NCI-H1048 (cell line): ENCODE results near the gene MMP23B.

Experiments
- DNase-seq: peaks from one replicate; lab custom pipeline; 2025; lab: John Stamatoyannopoulos, UW

The MMP23B gene

DNA sequence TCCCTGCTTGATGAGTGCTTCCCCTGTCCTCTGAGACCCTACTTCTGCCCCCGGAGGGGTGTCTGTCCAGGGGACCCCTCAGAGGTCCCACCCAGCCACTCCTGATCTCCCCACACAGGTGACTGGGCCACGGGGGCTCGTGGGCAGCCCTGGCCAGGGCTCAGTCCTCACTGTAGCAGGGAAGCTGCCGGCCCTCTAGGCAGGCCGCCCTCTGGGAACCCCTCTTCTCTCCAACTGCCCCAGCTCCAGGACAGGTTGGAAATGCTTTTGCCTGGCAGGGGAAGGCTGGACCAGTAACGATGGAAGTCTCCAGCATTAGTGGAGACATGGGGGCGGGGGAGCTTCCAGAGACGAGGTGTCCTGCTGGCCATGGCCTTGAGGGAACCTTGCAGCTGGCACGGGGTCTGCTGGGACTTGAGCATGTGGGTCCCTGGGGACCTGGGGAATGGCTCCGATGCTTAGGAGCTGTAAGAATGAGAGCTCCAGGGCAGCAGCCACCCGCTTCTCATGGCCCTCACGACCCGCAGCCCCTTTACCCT lies 28.9 kb upstream of the MMP23B start:
- DNase-seq: no peak

DNA sequence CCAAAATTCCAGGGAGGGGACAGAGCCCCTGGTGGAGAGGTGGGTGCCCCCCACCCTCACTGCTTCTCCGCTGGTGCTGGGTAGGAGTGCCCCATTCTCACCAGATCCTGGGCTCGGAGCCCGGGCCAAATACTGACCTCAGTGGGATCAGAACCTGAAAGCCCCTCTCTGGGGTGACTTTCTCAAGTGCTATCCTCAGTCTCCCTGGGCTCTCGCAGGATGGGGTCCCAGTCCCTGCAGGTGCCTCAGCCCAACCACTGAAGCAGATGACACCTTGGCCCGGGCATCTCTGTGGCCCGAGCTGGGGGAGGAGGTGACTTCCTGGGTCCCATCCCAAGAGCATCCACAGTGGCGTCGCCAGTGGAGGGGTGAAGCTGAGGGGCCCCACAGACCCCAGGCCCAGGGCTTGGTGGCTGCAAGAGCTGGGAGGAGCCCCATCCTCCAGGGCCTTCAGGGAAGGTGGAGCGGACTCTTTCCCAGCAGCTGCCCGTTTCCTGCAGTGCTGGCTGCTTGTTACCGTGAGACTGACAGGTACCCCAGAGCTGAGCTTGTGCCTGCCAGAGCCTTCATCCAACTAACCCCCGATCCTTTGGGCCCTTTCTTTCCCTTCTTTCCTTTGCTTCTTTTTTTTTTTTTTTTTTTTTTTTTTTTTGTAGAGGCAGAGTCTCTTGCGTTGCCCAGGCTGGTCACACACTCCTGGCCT lies 28.2 kb upstream of the MMP23B start:
- no peak for DNase-seq

DNA sequence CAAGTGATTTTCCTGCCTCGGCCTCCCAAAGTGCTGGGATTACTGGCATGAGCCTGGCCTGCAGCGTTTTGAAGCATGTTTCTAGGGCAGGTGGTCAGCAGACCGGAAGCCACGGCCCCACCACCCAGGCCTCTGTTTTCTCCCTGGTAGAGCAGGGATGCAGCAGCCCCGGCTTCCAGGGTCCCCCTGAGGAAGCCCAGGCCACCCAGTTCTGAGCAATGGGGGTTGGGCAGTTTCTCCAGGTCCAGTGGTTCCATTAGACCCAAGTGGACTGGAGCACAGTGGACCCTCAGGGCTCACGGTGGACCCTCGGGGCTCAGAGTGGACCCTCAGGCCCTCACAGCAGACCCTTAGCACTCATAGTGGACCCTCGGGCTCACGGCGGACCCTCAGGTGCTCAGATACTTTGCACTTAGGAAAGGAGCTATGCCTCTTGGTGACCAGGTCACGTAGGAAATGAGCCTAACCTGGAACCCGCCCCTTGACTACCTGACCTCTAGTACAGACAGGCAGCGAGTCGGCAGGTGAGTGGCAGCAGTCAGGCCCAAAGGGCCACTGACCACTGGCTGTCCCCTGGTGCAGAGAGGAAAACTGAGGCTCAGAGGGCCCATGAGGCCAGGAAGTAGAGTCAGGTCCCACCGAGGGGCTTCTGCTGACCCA lies 27.5 kb upstream of the MMP23B start:
- DNase-seq: no peak

DNA sequence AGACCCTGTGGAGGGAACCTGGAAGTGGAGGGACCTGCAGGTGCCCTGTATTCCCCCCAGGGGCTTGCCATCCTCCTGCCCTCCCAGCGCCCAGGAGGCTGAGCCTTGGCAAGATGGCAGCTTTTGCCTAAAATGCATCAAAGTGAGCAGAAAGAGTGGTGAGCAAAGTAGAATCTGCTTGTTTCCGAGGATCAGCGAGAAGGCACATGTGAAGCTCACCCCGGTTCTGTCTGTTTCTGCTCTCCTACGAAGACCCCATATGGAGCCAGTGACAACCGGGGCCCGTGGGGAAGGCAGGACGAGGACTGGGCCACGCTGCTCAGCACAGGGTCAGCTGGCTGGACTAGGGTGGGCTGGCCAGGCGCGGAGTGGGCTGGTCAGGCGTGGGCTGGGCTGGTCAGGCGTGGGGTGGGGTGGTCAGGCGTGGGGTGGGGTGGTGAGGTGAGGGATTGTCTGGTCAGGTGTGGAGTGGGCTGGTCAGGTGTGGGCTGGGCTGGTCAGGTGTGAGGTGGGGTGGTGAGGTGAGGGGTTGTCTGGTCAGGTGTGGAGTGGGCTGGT lies 26.9 kb upstream of the MMP23B start:
- no peak for DNase-seq

DNA sequence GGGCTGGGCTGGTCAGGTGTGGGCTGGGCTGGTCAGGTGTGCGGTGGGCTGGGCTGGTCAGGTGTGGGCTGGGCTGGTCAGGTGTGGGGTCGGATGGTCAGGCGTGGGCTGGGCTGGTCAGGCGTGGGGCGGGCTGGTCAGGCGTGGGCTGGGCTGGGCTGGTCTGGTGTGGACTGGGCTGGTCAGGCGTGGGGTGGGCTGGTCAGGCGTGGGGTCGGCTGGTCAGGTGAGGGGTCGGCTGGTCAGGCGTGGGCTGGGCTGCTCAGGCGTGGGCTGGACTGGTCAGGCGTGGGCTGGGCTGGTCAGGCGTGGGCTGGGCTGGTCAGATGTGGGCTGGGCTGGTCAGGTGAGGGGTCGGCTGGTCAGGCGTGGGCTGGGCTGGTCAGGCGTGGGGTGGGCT lies 26.2 kb upstream of the MMP23B start:
- no peak for DNase-seq

DNA sequence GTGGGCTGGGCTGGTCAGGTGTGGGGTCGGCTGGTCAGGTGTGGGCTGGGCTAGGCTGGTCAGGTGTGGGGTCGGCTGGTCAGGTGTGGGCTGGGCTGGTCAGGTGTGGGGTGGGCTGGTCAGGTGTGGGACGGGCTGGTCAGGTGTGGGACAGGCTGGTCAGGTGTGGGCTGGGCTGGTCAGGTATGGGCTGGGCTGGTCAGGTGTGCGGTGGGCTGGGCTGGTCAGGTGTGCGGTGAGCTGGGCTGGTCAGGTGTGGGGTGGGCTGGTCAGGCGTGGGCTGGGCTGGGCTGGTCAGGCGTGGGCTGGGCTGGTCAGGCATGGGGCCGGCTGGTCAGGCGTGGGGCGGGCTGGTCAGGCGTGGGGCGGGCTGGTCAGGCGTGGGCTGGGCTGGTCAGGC lies 25.7 kb upstream of the MMP23B start:
- DNase-seq: no peak

DNA sequence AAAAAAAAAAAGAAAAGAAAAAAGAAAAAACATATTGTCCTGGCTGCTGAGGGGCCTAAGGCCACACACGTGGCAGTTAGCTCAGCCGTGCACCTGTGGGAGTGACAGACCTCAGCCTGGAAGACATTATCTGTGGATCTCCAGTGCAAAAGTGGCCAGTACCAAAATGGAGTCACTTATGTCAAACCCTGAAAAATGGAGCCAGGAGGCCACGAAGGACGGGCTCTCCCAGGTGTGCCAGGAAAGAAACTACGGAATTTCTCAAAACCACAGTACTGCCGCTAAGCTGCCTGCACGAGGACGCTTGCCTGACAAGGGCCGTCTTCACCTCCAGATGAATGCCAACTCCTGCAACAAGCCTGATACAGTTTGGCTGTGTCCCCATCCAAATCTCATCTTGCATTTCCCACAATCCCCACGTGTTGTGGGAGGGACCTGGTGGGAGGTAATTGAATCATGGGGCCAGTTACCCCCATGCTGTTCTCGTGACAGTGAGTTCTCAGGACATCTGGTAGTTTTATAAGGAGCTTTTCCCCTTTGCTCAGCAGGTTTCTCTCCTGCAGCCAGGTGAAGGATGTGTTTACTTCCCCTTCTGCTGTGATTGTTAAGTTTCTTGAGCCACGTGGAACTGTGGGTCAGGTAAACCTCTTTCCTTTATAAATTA lies 22.0 kb upstream of the MMP23B start:
- no peak for DNase-seq

DNA sequence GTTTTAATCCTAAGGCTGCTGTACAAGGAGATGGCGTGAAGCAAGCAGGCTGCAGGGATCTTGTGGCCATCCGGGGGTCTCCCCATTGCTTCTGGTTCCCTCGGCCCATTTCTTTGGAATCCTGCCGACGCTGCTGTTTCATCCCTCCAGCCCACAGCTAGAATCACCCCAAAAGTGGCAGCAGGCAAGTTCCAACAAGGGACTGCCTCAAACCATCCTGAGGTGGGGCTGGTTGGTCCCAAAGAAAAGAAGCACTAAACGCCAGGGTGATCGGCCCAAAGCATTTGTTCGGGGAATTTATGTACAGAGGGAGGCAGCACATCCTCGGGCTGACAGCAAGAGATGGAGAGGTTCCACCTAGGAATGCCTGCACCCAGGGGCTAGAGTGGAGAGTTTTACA lies 21.2 kb upstream of the MMP23B start:
- DNase-seq: no peak

DNA sequence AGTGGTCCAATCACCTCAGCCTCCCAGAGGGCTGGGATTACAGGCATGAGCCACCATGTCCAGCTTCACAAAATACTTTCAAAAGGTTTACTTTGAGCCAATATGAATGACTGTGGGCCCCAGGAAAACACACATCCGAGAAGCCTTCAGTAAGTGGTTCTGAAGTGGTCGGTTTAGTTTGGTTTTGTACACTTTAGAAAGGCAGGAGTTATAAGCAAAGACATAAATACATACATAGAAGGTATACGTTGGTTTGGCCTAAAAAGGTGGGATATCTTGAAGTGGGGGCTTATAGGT lies 19.9 kb upstream of the MMP23B start:
- no peak for DNase-seq

DNA sequence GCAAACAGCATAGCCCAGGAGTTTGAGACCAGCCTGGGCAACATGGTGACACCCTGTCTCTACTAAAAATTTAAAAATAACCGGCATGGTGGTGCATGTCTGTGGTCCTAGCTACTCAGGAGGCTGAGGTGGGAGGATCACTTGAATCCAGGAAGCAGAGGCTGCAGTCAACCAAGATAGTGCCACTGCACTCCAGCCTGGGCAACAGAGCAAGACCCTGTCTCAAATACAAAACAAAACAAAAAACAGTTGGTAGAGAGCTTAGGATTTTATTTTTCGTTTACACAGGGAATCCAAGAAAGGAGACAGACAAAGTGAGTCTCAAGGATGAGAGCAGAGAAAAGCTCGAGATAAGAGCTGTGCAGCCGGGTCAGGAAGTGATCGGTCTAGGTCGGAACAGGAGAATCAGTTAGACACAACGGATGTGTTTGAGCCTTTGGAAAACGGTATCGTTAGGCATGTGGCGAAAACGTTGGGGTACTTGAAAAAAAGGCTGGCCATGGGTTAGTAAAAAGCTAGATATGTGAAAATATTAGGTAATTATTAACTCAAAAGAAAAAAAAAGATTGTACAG lies 18.4 kb upstream of the MMP23B start:
- DNase-seq: no peak

DNA sequence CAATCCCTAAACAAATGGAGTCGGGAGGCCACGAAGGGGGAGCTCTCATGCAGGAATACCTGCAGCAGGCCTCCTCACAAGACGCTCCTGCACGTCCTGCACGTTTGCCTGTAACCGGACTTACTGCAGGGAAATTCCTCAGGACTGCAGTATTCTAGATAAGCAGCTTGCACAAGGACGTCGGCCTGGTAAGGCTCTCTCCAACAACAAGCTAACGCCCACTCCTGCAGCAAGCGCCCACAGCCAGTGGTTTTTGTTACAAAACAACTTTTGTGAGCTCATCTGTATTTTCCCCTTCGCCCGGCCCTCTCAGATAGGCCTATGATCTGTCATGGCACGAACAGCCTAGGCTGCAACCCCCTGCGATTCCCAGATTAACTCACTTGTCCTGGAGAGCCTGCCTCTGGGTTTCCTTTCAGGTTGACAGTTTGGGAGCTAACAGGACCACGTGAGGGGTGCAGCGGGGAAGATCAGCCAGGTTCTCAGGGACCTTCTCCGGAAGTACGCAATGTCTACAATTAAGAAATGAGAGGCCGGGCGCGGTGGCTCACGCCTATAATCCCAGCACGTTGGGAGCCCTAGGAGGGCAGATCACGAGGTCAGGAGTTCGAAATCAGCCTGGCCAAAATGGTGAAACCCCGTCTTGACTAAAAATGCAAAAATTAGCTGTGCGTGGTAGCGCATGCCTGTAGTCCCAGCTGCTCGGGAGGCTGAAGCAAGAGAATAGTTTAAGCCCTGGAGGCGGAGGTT lies 17.6 kb upstream of the MMP23B start:
- no peak for DNase-seq

DNA sequence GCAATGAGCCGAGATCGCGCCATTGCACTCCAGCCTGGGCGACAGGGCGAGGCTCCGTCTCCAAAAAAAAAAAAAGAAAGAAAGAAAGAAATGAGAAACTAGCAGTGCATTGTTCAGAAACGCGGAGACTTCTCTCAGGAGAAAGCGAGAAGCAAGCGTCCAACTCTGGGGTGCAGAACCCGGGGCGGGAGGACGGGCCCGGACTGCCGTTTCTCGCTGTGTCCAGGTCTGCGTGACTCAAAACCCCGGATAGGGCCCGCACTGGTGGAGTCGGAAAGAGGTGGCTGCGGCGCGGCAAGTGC lies 17.1 kb upstream of the MMP23B start:
- no peak for DNase-seq

DNA sequence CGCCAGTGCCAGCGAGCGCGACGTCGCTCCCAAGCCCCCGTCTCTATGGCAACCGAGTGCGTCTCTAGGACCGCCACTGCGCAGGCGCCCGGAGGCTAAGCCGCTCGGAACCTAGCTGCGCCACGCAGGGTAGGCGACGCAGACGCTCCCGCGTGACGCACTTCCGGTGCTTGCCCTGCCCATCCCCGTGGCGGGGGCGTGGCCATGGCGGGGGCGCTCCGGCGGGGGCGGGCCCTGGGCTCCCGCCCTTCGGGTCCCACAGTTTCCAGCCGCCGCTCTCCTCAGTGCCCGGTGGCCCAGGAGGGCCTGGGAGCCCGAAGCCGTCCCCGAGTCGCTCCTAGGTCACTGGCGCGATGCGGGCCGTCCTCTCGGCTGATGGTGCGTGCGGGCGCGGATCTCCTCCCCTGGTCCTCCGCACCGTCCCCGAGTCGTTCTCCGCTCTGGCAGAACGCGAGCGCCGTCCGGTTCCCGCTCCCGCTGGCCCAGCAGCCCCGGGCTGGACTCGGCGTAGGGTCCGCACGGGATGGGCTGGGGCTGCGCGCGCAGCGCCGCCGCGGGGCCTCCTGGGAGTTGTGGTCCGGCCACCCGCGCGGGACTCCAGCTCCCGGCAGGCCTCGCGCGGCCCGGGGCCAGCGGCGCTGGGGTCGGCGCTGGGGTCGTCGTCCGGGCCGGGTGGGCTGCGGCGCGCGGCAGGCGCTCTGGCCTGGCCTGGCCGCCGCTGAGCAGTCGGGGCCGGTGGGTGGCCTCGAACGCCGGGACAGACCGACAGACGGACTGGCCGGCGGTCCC lies 16.5 kb upstream of the MMP23B start, which contains the start of gene MIB2:
TSS of gene MIB2 (plus strand) at position 245 of the 789 bp plus-strand sequence. CDS start 7,953 bp downstream, outside the sequence.
- peak; percentile 96 for DNase-seq

DNA sequence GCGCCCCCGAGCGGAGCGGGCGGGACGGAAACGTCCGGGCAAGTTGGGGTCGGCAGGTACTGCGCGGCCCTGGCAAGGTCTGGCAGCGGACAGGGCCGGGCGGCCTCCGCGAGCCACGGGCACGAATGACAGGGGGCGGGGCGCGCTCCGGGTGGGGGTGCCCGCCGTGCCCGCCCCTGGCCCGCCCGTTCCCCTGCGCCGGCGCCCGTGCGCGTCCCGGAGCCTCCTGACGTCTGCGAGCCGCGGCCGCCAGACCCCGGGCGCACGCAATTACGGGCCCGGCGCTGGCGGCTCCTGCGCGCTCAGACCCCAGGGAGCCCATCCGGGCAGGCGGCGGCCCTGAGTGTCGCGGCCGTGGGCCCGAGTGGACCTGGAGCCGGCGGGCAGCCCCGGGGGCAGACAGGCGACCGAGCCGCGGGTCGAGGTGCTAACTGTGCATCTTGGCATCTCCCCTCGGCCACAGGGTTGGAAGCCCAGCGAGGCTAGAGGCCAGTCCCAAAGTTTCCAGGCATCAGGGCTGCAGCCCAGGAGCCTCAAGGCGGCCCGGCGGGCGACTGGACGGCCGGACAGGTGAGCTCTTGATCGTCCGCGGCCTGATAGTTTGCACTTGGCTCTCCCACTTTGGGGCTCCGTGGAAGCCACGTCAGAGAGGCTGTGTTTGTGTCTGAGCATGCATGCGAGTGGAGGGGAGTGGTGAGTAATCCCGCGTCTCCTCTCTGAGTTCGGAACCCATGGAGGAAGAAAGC lies 15.8 kb upstream of the MMP23B start:
- no peak for DNase-seq

DNA sequence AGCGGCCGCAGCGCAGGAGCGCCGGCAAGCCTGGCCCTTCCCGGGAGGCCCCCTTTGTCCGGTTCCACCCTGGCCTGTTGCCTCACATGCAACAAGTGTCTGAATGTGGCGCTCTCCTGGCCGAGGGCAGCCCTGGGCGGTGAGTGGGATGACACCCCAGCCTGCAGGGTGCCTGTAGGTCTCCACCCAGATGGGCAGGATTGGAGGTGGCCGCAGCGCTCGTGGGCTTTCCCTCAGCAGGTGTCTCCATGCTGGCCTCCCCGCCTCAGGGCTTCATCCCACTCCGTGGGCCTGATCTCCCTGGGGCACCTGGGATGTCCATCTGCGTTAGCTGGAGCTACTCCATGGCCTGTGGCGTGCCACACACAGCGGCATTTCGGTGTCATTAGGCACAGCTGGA lies 15.1 kb upstream of the MMP23B start:
- DNase-seq: no peak

DNA sequence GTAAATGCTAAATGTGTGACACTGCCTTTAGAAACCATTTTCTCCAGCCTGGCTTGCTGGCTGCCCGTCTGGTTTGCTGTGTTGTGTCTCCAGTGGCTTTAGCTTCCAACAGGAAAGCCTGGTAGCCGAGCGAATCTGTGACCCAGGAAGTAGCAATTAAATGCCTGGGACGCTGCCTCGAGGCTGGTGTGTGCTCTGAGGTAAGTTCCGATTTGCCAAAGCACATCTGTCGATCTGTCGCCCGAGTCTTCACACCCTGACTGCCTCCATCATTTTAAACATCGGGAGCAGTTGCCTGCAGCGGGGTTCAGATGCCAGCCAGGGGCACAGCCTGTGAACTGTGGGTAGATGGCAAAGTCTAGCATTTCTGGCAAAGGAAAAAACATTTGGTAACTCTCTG lies 14.5 kb upstream of the MMP23B start:
- no peak for DNase-seq

DNA sequence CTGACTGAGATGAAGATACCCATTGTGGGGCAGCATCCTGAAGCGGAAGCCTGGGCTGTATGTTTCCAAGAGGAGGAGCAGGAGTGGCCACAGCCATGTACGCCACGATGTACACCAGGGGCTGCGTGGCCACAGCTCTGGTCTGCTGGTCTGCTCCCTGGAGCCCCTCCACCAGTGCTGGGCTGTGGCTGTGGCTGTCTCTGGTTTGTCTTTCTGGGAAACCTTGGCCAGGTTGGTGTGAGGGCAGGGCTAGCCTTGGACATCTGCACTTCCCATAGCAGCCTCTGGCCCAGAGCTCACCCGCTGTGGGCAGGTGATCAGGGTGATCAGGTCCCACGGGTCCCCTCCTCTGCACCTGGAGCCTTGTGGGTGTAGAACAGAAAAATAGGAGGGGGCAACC lies 14.0 kb upstream of the MMP23B start:
- DNase-seq: no peak

DNA sequence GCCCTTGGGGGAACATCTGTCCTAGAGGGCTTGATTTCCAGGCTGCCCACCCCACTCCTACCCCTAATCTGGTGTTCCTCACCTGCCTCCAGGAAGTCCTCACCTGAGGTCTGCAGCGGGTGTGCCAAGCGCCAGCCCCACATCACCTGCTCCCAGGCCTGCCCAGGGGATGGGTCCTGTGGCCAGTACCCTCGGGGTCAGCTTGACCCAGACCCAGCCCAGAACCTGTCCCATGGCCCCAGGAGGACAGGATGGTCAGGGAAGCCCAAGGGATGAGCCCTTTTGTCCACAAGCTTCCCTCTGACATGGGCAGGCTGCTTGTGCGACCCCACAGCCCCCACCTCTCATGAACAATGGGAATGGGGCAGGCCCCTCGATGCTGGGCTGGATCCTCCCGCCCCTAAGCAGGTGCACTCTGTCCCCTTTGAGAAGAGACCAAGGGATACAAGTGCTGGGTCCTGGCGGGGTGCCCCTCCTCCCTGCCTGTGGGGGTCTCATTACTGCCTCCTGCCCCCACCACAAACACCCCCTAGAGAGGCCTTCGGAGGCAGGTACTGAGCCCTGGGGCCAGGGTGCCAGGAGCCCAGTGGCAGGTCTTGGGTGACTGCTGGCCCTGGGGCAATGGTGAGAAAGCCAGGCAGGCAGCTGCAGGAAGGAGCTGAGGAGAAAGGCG lies 13.4 kb upstream of the MMP23B start:
- DNase-seq: no peak

DNA sequence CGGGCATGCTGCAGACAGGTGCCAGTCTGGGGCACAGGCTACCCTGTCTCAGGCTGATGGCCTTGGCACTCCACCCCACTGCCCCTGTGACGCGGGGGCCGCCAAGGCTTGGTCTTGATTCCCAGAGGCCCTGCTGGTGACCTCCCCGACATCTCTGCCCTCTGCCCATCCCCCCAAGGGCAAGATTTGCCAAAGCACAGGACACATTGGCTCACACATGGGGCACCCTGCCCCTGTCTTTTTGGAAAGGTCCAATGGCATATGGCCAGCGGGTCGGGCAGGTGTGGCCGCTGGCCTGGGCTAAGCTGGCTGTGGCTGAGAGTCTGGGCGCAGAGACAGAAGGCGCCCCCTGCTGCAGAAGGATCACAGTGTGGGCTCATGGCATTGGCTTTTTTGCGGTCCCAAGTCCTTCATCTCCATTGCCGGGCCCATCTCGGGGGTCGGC lies 12.0 kb upstream of the MMP23B start:
- DNase-seq: no peak
